Measurements from ENCODE around the gene DNAJC24. TPM values are rescaled to one million over a fixed set of nuclear protein-coding genes. Genes with fewer than 3 reads are reported as not detected.

DNAJC24 gene
- total RNA-seq, 1 donor from 2014 or later = 11.0 TPM

DNA sequence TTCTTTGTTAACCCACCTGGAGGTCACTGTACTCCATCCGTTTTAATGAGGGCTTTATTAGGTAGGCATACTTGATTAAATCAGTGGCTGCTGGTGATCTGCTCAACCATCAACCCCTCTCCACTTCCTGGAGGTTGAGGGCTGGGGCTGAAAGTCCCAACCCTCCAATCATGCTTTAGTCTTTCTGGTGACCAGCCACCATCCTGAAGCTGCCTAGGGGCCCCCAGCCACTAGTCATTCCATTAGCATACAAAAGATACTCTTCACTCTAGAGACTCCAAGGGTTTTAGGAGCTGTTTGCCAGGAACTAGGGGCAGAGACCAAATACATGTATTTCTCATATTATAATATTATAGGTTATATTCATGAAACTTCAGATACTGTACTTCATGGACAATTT lies 13.5 kb downstream of the DNAJC24 start:
- no peak for DNase-seq (ENCODE audit: extremely low spot score in 2 of 2)
- Histone ChIP-seq H3K4me3 (no peak overlapping the region), H3K27me3 (no peaks in the 10 kb centered on the region), H3K36me3 (no peaks in the 10 kb centered on the region), H3K4me1 (no peaks in the 10 kb centered on the region), H3K9me3 (no peaks in the 10 kb centered on the region), H3K27ac (no peak overlapping the region)
- intact Hi-C loops (cut with DNase I) = no loop called here
- no peak for TF ChIP-seq POLR2AphosphoS5 (IDR thresholded peaks at IDR 0.05; ENCODE audit: insufficient read depth in 1 of 2, low read depth in 1 of 2)
- TF ChIP-seq POLR2A (IDR thresholded peaks at IDR 0.05) = no peak
- TF ChIP-seq, protein P1, sequence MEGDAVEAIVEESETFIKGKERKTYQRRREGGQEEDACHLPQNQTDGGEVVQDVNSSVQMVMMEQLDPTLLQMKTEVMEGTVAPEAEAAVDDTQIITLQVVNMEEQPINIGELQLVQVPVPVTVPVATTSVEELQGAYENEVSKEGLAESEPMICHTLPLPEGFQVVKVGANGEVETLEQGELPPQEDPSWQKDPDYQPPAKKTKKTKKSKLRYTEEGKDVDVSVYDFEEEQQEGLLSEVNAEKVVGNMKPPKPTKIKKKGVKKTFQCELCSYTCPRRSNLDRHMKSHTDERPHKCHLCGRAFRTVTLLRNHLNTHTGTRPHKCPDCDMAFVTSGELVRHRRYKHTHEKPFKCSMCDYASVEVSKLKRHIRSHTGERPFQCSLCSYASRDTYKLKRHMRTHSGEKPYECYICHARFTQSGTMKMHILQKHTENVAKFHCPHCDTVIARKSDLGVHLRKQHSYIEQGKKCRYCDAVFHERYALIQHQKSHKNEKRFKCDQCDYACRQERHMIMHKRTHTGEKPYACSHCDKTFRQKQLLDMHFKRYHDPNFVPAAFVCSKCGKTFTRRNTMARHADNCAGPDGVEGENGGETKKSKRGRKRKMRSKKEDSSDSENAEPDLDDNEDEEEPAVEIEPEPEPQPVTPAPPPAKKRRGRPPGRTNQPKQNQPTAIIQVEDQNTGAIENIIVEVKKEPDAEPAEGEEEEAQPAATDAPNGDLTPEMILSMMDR (IDR thresholded peaks at IDR 0.05) = no peak

DNA sequence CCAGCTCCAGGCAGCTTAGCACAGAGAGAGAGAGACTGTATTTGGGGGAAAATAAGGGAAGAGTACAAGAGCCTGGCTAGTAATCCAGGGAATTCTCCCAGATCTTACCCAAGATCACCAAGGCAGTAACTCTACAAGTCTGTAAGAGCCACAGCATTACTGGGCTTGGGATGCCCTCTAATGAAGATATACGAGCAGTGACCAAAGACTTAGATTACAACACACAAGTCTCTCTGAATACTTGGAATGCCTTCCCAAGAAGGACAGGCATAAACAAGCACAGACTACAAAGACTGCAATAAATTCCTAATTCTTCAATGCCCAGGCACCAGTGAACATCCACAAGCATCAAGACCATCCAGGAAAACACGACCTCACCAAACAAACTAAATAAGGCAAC lies 17.7 kb downstream of the DNAJC24 start:
- H3K4me3 ChIP-seq = no peak overlapping the region
- no peaks in the 10 kb centered on the region for H3K9me3 ChIP-seq
- TF ChIP-seq POLR2AphosphoS5 (IDR thresholded peaks at IDR 0.05; ENCODE audit: insufficient read depth in 1 of 2, low read depth in 1 of 2) (no peak), POLR2A (IDR thresholded peaks at IDR 0.05) (no peak)
- TF ChIP-seq, protein P1 (IDR thresholded peaks at IDR 0.05) = no peak
- no peak for DNase-seq (ENCODE audit: extremely low spot score in 2 of 2)
- no peaks in the 10 kb centered on the region for H3K4me1 ChIP-seq
- no peaks in the 10 kb centered on the region for H3K27me3 ChIP-seq
- intact Hi-C loops (cut with DNase I) = no loop called here
- H3K36me3 ChIP-seq = no peaks in the 10 kb centered on the region
- no peak overlapping the region for H3K27ac ChIP-seq

DNA sequence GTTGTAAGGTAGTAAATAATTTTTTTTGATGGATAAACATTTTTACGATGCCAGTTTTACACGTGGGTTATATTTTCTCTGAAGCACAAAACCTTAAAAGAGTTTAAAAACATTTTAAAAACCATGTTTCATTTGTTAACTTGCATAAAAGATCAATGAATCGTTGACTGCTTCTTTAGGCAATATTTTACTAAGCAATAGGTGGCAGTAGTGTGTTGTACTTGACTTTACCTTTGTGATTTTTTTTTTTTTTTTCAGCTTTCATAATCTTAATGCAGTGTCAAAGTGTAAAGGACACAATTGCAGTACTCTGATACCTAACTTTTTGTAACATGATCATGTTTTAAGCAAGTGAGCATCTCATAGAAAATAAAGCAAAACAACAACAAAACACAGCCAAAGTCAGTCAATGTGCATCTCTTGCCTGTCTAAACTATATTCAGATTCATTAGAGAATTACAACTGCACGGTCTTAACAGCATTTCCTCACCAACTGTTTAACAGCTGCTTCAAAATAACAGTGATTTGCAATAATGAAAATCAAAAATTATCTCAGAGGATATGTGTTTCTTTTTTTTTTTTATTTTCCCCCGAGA lies 27.7 kb downstream of the DNAJC24 start:
- Histone ChIP-seq H3K27ac (no peak overlapping the region), H3K36me3 (no peaks in the 10 kb centered on the region), H3K4me1 (no peaks in the 10 kb centered on the region), H3K27me3 (no peaks in the 10 kb centered on the region), H3K9me3 (no peaks in the 10 kb centered on the region), H3K4me3 (no peak overlapping the region)
- intact Hi-C loops (cut with DNase I) = no loop called here
- TF ChIP-seq, protein P1 (IDR thresholded peaks at IDR 0.05) = peak in 2 of 3 experiments; percentile 15 to 16
- TF ChIP-seq POLR2A (IDR thresholded peaks at IDR 0.05) (no peak), POLR2AphosphoS5 (IDR thresholded peaks at IDR 0.05; ENCODE audit: insufficient read depth in 1 of 2, low read depth in 1 of 2) (no peak)
- no peak for DNase-seq (ENCODE audit: extremely low spot score in 2 of 2)

DNA sequence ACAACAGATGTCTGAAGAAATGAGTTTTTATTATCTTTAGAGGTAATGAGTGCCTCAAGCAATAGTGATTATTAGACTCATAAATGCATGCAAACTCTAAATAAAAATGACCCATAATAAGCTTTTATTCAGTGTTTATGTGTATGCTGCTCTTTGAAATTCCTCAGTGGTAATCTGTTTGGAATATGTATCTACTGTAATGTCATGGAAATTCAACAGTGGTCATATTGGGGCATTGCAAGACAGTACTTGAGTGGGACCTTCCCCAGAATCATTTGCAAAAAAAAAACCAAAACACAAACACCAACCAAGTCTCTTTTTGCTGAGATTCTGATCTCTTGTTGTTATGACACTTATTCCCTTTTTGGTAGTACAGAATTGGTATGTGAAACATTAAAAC lies 35.0 kb downstream of the DNAJC24 start:
- no peak overlapping the region for H3K27ac ChIP-seq
- no peaks in the 10 kb centered on the region for H3K36me3 ChIP-seq
- no peak for TF ChIP-seq POLR2AphosphoS5 (IDR thresholded peaks at IDR 0.05; ENCODE audit: insufficient read depth in 1 of 2, low read depth in 1 of 2)
- no peak for TF ChIP-seq POLR2A (IDR thresholded peaks at IDR 0.05)
- TF ChIP-seq, protein P1 (IDR thresholded peaks at IDR 0.05) = no peak
- intact Hi-C loops (cut with DNase I) = no loop called here
- DNase-seq (ENCODE audit: extremely low spot score in 2 of 2) = no peak
- no peaks in the 10 kb centered on the region for H3K4me1 ChIP-seq
- H3K27me3 ChIP-seq = no peaks in the 10 kb centered on the region
- H3K4me3 ChIP-seq = no peak overlapping the region
- no peaks in the 10 kb centered on the region for H3K9me3 ChIP-seq

DNA sequence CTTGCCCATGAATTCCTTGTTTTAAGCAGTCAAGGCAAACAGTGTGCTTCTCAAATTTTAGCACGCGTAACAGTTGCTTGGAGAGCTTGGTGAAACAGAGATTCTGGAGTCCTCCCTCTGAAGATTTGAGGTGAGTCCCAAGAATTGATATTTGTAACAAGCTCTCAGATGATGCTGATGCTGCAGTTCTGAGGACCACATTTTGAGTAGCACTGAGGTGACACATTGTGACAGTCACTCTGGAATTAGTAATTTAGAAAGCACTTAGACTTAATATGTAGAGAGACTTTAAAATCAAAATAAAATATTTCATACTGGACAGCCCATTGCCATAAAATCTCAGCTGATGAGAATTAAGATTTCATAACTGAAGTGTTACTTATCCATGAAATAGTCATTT lies 38.5 kb downstream of the DNAJC24 start:
- DNase-seq (ENCODE audit: extremely low spot score in 2 of 2) = no peak
- no peak overlapping the region for H3K4me3 ChIP-seq
- no peaks in the 10 kb centered on the region for H3K4me1 ChIP-seq
- TF ChIP-seq POLR2AphosphoS5 (IDR thresholded peaks at IDR 0.05; ENCODE audit: insufficient read depth in 1 of 2, low read depth in 1 of 2) (no peak), POLR2A (IDR thresholded peaks at IDR 0.05) (no peak)
- TF ChIP-seq, protein P1 (IDR thresholded peaks at IDR 0.05) = no peak
- H3K27me3 ChIP-seq = no peaks in the 10 kb centered on the region
- no peak overlapping the region for H3K27ac ChIP-seq
- no peaks in the 10 kb centered on the region for H3K36me3 ChIP-seq
- intact Hi-C loops (cut with DNase I) = no loop called here
- no peaks in the 10 kb centered on the region for H3K9me3 ChIP-seq
